Midbrain (tissue), 1 donor: ENCODE data around the gene MOGAT1.
"Not testable (repeated sequence)": the region's sequence is repeated elsewhere in the genome, so short reads cannot be mapped to it uniquely, and the experiment has no call there.

Source experiments
- DNase-seq: peaks from one replicate; lab custom pipeline; 2025; lab: John Stamatoyannopoulos, UW

The MOGAT1 gene

GRCh38 chr2:222743251-222743812 lies 71.9 kb downstream of the MOGAT1 start:
- peak; percentile 7 for DNase-seq

DNA sequence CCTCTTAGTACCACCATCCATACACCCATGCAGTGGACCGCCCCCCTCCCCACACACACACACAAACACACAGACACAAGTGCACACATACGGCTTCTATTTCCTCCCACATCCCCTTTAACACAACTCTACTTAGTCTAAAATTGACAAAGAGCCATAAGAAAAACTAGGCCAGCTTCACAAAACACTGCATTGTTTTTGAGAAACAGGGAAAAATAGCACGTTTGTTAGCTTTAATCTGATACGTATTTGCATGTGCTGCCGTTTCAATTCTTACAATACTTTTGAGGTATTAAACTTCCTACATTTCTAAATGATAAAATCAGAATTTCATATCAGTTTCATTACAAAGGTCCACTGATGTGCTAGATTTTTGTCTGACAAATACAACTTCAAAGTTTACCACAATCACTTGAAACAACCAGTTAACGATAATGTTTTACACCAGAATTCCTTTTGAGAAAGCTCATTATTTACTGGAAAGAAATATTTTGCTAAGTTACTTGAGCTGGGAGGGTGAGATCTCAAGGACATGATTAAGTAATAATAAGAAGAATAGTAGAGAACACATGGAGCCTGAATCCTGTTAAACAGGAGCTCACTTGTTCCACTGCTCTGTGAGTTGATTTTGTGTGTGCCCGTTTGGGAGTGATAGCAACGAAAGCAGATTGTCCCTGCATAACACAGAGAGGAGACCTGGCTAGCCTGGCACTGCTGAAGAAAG lies 74.5 kb downstream of the MOGAT1 start:
- DNase-seq = peak; percentile 49

- no peak for DNase-seq
Measured at GRCh38 chr2:222747526-222748160, 76.2 kb downstream of the MOGAT1 start.

DNA sequence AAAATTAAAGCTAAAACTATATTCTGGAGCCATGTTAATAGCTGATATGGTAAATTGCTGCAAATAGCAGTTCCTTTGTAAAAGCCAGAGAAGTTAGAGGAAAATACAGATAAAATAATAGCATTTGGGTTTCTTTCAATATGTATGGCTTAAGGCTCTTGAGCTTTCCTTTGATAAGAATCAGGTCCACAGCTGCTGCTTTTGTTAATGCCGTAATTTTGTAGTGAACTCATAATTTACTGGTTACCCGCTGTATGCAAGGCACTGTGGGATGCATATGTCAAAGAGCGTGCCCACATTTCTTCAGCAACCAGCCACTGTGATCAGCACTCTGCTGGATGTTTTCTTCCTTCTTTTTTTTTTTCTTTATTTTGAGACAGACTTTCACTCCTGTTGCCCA lies 79.1 kb downstream of the MOGAT1 start:
- DNase-seq = no peak

DNA sequence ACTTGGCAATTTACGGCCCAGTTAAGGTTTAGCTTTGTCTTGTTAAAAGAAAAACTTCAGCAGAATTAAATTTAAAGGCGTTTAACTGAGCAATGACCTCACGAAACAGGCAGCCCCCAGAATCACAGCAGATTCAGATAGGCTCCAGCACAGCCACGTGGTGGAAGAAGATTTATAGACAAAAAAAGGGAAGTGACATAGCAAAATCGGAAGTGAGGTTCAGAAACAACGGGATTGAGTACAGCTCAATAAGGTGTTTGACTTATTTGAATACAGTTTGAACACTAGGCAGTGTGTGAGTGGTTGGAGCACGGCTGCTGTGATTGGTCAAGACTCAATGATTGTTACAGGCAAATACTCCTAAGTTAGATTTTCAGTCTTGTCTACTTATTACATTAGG lies 79.8 kb downstream of the MOGAT1 start:
- no peak for DNase-seq

- no peak for DNase-seq
Measured at GRCh38 chr2:222751821-222752719, 80.6 kb downstream of the MOGAT1 start.

- peak; percentile 42 for DNase-seq
Measured at GRCh38 chr2:222752746-222753145, 81.3 kb downstream of the MOGAT1 start.

DNA sequence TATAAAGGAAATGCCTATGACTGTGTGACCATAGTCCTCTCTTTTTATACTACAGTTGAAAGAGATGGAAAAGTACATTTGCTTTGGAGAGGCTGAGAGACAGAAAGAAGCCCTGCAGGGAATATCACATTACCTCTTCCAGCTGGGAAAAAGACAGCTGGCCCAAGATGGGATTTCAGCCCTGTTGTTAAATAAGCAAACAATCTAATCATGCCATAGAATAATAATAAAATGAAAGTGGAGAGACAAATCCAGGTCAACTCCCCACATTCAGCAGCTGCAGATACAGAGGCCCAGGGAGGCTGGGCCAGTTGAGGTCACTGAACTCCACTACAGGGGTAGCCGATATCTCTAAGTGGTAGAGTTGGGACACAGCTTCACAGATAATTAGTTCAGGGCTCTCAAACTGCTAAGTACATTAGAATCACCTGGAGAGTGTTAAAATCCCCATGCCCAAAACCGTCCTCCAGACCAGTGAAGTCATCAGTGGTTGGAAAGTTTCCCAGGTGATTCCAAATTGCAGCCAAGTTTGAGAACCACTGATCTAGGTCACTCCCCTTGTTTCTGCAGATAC lies 81.9 kb downstream of the MOGAT1 start:
- peak; percentile 40 for DNase-seq

DNA sequence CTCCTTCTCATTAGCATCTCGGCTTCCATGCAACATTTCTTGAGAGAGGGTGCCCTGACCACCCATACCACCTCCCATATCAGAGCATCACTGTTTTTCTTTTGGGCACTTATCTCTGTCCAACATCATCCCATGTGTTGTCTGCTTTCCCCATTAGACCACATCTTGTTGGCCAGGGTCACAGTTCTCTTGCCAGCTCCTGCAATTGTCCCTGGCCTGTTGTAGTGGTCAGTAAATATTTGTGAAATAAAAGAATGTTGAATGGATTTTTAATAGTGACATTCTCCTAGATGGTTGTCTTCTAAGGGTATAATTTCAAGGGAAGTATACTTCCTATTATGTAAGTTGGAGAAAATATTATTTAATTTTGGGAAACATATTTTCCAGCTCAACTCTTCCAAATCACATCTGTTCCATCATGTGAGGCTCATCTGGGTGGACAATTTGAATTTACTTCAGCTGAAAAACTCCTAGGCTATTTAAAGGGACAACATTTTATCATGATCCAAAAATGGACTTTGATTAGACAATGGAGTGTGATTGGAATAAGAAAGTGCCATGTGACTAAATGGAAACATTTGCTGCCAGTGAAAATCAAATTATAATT lies 83.0 kb downstream of the MOGAT1 start:
- no peak for DNase-seq

GRCh38 chr2:222755593-222755992 lies 84.1 kb downstream of the MOGAT1 start:
- not testable (repeated sequence) for DNase-seq

DNA sequence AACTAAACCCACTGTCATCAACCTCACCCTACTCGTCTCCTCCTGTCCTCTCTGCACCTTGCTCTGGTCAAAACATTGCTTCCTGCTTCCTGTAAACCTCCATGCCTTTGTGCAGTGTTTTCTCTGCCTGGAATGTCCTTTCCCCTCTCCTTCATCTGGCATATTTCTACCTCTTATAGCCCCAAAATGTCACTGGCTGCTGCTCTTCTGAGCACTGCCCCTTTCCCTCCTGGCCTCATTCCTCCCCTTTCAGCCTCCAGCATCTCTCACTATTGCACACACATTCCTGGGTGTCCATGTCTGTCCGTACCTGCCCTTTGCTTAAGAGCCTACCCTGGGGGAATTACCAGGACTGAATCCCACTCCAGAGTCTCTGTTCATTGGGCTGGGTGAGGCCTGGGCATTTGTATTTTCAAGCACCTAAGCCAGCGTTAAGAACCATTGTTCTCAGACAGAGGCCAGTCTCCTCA lies 84.9 kb downstream of the MOGAT1 start:
- DNase-seq = no peak

GRCh38 chr2:222756951-222757650 lies 85.6 kb downstream of the MOGAT1 start:
- DNase-seq = no peak
